ENCODE data around the gene ARHGAP40. TPM values are rescaled to one million over a fixed set of nuclear protein-coding genes. Genes with fewer than 3 reads are reported as not detected.

The ARHGAP40 gene
- total and polyA plus RNA-seq, 2 of the 13 experiments (the other 11 are each of a cell fraction or from before 2014, with no cell fraction given): 0.75 to 2.1 TPM

DNA sequence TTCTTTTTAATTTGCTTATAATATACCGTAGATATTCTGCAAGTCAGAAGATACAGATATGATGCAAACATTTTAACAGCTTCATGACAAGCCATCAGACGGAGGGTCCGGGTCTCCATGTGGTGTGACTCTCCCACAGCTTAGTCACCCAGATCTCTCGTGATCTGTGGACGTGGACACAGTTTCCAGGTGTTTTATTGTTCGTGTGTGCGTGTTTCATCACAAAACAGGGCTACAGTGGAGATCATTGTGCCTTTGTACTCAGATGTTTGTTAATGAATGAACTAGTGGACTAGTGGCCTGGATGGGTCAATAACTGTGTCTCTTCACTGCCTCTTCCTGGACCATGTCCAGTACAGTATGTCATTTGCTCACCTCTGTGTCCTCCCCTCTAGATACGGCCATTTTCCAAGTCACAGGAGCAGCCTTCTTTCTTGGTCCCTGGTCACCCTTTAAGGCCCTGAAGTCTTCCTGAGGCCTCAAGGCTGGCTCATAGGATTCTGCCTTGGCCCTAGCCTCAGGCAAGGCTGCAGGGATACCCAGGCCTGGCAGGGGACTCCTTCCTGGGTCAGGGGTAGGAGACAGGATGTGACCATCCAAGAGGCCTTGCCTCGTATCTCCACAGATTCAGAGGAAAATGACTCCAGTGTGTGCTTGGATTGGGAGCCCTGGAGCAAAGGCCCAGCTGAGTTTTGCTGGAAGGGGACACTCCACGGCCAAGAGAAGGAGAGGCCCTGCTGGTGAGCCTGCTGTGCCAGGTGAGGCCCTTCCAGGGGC is 16.0 kb upstream of the ARHGAP40 start (continued):
- no peak for TF ChIP-seq NKX3-1 (CRISPR knock-in tag; IDR thresholded peaks at IDR 0.05)
- TF ChIP-seq KLF12 (CRISPR knock-in tag; IDR thresholded peaks at IDR 0.05; ENCODE audit: borderline replicate concordance): no peak
- TF ChIP-seq MTF2 (CRISPR knock-in tag; IDR thresholded peaks at IDR 0.05; ENCODE audit: borderline replicate concordance): no peak; the same call in 1 of the 2 replicates
- peak; percentile 55; the same call in 1 of the 2 replicates for TF ChIP-seq ZNF572 (CRISPR knock-in tag; IDR thresholded peaks at IDR 0.05)
- no peak for TF ChIP-seq SNRNP70 (IDR thresholded peaks at IDR 0.05; ENCODE audit: low read depth, low read length)
- TF ChIP-seq, protein P1, sequence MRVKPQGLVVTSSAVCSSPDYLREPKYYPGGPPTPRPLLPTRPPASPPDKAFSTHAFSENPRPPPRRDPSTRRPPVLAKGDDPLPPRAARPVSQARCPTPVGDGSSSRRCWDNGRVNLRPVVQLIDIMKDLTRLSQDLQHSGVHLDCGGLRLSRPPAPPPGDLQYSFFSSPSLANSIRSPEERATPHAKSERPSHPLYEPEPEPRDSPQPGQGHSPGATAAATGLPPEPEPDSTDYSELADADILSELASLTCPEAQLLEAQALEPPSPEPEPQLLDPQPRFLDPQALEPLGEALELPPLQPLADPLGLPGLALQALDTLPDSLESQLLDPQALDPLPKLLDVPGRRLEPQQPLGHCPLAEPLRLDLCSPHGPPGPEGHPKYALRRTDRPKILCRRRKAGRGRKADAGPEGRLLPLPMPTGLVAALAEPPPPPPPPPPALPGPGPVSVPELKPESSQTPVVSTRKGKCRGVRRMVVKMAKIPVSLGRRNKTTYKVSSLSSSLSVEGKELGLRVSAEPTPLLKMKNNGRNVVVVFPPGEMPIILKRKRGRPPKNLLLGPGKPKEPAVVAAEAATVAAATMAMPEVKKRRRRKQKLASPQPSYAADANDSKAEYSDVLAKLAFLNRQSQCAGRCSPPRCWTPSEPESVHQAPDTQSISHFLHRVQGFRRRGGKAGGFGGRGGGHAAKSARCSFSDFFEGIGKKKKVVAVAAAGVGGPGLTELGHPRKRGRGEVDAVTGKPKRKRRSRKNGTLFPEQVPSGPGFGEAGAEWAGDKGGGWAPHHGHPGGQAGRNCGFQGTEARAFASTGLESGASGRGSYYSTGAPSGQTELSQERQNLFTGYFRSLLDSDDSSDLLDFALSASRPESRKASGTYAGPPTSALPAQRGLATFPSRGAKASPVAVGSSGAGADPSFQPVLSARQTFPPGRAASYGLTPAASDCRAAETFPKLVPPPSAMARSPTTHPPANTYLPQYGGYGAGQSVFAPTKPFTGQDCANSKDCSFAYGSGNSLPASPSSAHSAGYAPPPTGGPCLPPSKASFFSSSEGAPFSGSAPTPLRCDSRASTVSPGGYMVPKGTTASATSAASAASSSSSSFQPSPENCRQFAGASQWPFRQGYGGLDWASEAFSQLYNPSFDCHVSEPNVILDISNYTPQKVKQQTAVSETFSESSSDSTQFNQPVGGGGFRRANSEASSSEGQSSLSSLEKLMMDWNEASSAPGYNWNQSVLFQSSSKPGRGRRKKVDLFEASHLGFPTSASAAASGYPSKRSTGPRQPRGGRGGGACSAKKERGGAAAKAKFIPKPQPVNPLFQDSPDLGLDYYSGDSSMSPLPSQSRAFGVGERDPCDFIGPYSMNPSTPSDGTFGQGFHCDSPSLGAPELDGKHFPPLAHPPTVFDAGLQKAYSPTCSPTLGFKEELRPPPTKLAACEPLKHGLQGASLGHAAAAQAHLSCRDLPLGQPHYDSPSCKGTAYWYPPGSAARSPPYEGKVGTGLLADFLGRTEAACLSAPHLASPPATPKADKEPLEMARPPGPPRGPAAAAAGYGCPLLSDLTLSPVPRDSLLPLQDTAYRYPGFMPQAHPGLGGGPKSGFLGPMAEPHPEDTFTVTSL (CRISPR knock-in tag; IDR thresholded peaks at IDR 0.05; ENCODE audit: borderline replicate concordance): peak; percentile 92
- TF ChIP-seq CCDC6 (CRISPR knock-in tag; IDR thresholded peaks at IDR 0.05): no peak; the same call in 1 of the 2 replicates
- no peak for TF ChIP-seq SSRP1 (CRISPR knock-in tag; IDR thresholded peaks at IDR 0.05)
- TF ChIP-seq HDAC2 (CRISPR knock-in tag; IDR thresholded peaks at IDR 0.05): peak; percentile 94
- no peak for TF ChIP-seq CENPX (CRISPR knock-in tag; IDR thresholded peaks at IDR 0.05)
- TF ChIP-seq SP5 (CRISPR knock-in tag; IDR thresholded peaks at IDR 0.05; ENCODE audit: borderline replicate concordance, low read depth): peak; percentile 65
- peak; percentile 90; the same call in 1 of the 2 replicates for TF ChIP-seq ZNF556 (CRISPR knock-in tag; IDR thresholded peaks at IDR 0.05; ENCODE audit: borderline replicate concordance)
- no peak for TF ChIP-seq SIN3A (IDR thresholded peaks at IDR 0.05; ENCODE audit: borderline replicate concordance, low read depth, low read length)
- TF ChIP-seq, protein P2, sequence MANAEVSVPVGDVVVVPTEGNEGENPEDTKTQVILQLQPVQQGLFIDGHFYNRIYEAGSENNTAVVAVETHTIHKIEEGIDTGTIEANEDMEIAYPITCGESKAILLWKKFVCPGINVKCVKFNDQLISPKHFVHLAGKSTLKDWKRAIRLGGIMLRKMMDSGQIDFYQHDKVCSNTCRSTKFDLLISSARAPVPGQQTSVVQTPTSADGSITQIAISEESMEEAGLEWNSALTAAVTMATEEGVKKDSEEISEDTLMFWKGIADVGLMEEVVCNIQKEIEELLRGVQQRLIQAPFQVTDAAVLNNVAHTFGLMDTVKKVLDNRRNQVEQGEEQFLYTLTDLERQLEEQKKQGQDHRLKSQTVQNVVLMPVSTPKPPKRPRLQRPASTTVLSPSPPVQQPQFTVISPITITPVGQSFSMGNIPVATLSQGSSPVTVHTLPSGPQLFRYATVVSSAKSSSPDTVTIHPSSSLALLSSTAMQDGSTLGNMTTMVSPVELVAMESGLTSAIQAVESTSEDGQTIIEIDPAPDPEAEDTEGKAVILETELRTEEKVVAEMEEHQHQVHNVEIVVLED (CRISPR knock-in tag; IDR thresholded peaks at IDR 0.05; ENCODE audit: borderline replicate concordance): peak; percentile 66; the same call in 1 of the 2 replicates
- TF ChIP-seq, protein P3, sequence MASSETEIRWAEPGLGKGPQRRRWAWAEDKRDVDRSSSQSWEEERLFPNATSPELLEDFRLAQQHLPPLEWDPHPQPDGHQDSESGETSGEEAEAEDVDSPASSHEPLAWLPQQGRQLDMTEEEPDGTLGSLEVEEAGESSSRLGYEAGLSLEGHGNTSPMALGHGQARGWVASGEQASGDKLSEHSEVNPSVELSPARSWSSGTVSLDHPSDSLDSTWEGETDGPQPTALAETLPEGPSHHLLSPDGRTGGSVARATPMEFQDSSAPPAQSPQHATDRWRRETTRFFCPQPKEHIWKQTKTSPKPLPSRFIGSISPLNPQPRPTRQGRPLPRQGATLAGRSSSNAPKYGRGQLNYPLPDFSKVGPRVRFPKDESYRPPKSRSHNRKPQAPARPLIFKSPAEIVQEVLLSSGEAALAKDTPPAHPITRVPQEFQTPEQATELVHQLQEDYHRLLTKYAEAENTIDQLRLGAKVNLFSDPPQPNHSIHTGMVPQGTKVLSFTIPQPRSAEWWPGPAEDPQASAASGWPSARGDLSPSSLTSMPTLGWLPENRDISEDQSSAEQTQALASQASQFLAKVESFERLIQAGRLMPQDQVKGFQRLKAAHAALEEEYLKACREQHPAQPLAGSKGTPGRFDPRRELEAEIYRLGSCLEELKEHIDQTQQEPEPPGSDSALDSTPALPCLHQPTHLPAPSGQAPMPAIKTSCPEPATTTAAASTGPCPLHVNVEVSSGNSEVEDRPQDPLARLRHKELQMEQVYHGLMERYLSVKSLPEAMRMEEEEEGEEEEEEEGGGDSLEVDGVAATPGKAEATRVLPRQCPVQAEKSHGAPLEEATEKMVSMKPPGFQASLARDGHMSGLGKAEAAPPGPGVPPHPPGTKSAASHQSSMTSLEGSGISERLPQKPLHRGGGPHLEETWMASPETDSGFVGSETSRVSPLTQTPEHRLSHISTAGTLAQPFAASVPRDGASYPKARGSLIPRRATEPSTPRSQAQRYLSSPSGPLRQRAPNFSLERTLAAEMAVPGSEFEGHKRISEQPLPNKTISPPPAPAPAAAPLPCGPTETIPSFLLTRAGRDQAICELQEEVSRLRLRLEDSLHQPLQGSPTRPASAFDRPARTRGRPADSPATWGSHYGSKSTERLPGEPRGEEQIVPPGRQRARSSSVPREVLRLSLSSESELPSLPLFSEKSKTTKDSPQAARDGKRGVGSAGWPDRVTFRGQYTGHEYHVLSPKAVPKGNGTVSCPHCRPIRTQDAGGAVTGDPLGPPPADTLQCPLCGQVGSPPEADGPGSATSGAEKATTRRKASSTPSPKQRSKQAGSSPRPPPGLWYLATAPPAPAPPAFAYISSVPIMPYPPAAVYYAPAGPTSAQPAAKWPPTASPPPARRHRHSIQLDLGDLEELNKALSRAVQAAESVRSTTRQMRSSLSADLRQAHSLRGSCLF (CRISPR knock-in tag; IDR thresholded peaks at IDR 0.05; ENCODE audit: borderline replicate concordance): no peak
- no peak; the same call in 1 of the 2 replicates for TF ChIP-seq CAMTA2 (CRISPR knock-in tag; IDR thresholded peaks at IDR 0.05; ENCODE audit: borderline replicate concordance)
- peak; percentile 33 for TF ChIP-seq XRCC5 (optimal IDR thresholded peaks at IDR 0.05; ENCODE audit: low read length)
